ENCODE data around the gene IGSF3. TPM values are rescaled to one million over a fixed set of nuclear protein-coding genes. Genes with fewer than 3 reads are reported as not detected.

Gene IGSF3
- polyA plus RNA-seq, 1 experiment: 0.15 TPM

DNA sequence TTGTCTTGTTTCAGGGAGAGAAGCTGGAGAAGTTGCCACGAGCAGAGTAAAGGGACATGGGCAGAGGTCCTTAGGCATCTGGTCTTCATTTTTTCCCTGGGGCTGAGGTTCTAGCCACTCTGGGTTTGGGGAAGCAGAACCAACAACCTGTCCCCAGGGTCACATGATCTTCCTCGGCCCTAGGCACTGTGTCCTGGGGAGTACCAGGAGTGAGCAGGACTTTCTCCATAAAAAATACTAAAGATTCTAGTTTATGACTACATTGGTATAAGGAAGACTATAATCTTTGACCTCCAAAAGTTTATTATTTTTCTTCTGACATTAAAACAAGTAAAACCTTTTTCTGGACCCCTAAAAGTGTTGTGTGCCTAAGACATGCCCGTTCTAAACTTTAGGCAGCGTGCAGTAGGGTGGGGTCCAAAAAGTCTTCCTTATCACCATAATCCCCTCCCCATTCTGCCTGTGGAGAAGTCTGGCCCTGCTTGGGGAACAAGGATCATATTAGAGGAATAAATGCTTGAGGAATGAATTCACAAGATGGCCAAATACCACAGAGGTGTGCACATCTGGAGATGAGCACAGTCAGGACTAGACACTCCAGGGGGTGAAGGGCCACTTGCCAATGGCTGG lies 19.3 kb upstream of the IGSF3 start:
- TF ChIP-seq CTCF (IDR thresholded peaks at IDR 0.05; ENCODE audit: insufficient read depth, low read depth, low read length): no peak
- CTCF ChIA-PET: no interaction called here
- POLR2A ChIA-PET: no interaction called here
- no peak overlapping the region for H3K4me3 ChIP-seq (ENCODE audit: low read depth, low read length)
- DNase-seq (ENCODE audit: low read depth): no peak
- no peaks in the 10 kb centered on the region for H3K27me3 ChIP-seq (ENCODE audit: control insufficient read depth, insufficient read depth, low read length)
- H3K36me3 ChIP-seq (ENCODE audit: control insufficient read depth, insufficient read depth, low read length): no peaks in the 10 kb centered on the region

DNA sequence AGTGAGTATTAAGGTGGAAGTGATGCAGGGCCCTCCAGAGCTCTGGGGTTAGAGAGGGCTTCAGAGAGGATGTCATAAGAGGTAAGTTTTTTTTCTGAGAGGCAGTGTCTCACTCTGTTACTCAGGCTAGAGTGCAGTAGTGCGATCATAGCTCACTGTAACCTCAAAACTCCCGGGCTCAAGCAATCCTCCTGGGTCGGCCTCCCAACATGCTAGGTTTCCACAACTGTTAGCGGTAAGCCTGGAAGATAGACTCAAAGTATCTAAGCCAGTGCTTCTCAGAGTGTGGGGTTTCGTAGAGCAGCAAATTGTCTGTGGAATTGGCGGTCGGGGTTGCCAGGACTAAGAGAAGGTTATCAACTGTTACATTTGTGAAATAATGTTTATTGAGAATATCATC lies 18.6 kb upstream of the IGSF3 start:
- H3K36me3 ChIP-seq (ENCODE audit: control insufficient read depth, insufficient read depth, low read length): no peaks in the 10 kb centered on the region
- CTCF ChIA-PET: no interaction called here
- TF ChIP-seq CTCF (IDR thresholded peaks at IDR 0.05; ENCODE audit: insufficient read depth, low read depth, low read length): no peak
- DNase-seq (ENCODE audit: low read depth): no peak
- POLR2A ChIA-PET: no interaction called here
- no peaks in the 10 kb centered on the region for H3K27me3 ChIP-seq (ENCODE audit: control insufficient read depth, insufficient read depth, low read length)
- H3K4me3 ChIP-seq (ENCODE audit: low read depth, low read length): no peak overlapping the region

- no peaks in the 10 kb centered on the region for H3K27me3 ChIP-seq (ENCODE audit: control insufficient read depth, insufficient read depth, low read length)
- H3K4me3 ChIP-seq (ENCODE audit: low read depth, low read length): no peak overlapping the region
- no peaks in the 10 kb centered on the region for H3K36me3 ChIP-seq (ENCODE audit: control insufficient read depth, insufficient read depth, low read length)
- ChIA-PET POLR2A (no interaction called here), CTCF (no interaction called here)
- TF ChIP-seq CTCF (IDR thresholded peaks at IDR 0.05; ENCODE audit: insufficient read depth, low read depth, low read length): no peak
- no peak for DNase-seq (ENCODE audit: low read depth)
Measured at GRCh38 chr1:116684575-116684974, 17.0 kb upstream of the IGSF3 start.

GRCh38 chr1:116682641-116683221 lies 15.2 kb upstream of the IGSF3 start:
- no peak overlapping the region for H3K4me3 ChIP-seq (ENCODE audit: low read depth, low read length)
- ChIA-PET CTCF (no interaction called here), POLR2A (no interaction called here)
- TF ChIP-seq CTCF (IDR thresholded peaks at IDR 0.05; ENCODE audit: insufficient read depth, low read depth, low read length): no peak
- no peak for DNase-seq (ENCODE audit: low read depth)
- no peaks in the 10 kb centered on the region for H3K36me3 ChIP-seq (ENCODE audit: control insufficient read depth, insufficient read depth, low read length)
- no peaks in the 10 kb centered on the region for H3K27me3 ChIP-seq (ENCODE audit: control insufficient read depth, insufficient read depth, low read length)

GRCh38 chr1:116681343-116681899 lies 13.9 kb upstream of the IGSF3 start:
- POLR2A ChIA-PET: no interaction called here

More at GRCh38 chr1:116681343-116681899, 13.9 kb upstream of the IGSF3 start:
- DNase-seq (ENCODE audit: low read depth): no peak
- CTCF ChIA-PET: no interaction called here
- no peak overlapping the region for H3K4me3 ChIP-seq (ENCODE audit: low read depth, low read length)
- H3K36me3 ChIP-seq (ENCODE audit: control insufficient read depth, insufficient read depth, low read length): no peaks in the 10 kb centered on the region
- no peak for TF ChIP-seq CTCF (IDR thresholded peaks at IDR 0.05; ENCODE audit: insufficient read depth, low read depth, low read length)
- H3K27me3 ChIP-seq (ENCODE audit: control insufficient read depth, insufficient read depth, low read length): no peaks in the 10 kb centered on the region
